ENCODE measurements around the gene TEX11. TPM values are rescaled to one million over a fixed set of nuclear protein-coding genes. Genes with fewer than 3 reads are reported as not detected.
"Not testable (repeated sequence)": the region's sequence is repeated elsewhere in the genome, so short reads cannot be mapped to it uniquely, and the experiment has no call there.

The TEX11 gene
- total RNA-seq, 1 donor from 2014 or later, result not detected

- H3K36me3 ChIP-seq (ENCODE audit: control insufficient read depth, insufficient read depth, low read length), result no peaks in the 10 kb centered on the region
- FAIRE-seq (no peak), DNase-seq (ENCODE audit: low read depth) (no peak)
- H3K27me3 ChIP-seq (ENCODE audit: control insufficient read depth, insufficient read depth, low read length), result no peaks in the 10 kb centered on the region
- TF ChIP-seq, protein P1, sequence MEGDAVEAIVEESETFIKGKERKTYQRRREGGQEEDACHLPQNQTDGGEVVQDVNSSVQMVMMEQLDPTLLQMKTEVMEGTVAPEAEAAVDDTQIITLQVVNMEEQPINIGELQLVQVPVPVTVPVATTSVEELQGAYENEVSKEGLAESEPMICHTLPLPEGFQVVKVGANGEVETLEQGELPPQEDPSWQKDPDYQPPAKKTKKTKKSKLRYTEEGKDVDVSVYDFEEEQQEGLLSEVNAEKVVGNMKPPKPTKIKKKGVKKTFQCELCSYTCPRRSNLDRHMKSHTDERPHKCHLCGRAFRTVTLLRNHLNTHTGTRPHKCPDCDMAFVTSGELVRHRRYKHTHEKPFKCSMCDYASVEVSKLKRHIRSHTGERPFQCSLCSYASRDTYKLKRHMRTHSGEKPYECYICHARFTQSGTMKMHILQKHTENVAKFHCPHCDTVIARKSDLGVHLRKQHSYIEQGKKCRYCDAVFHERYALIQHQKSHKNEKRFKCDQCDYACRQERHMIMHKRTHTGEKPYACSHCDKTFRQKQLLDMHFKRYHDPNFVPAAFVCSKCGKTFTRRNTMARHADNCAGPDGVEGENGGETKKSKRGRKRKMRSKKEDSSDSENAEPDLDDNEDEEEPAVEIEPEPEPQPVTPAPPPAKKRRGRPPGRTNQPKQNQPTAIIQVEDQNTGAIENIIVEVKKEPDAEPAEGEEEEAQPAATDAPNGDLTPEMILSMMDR (IDR thresholded peaks at IDR 0.05; ENCODE audit: insufficient read depth, low read length, severe bottlenecking), result no peak
- no peak overlapping the region for H3K4me3 ChIP-seq (ENCODE audit: low read depth, low read length)
These were observed 239.4 kb downstream of the TEX11 start for GRCh38 chrX:70669120-70669519.

DNA sequence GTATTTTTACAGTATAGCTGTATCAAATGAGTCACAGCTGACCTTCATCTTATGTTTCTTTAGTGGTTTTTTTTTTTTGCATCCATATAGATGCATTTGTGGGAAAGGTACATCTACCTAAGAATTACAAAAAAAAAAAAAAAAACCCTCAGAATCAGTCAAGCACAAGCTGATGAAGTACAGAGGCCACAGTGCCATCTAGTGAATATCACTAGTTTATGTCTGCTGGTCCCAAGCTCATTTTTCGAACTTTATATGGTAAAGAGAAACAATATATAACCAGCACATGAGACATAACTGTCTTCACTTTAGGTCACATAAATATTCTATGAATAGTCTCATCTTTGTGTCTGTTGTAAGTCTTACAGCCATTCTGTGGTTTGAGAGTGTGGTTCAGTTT is 243.8 kb downstream of the TEX11 start:
- peak; percentile 44 for DNase-seq (ENCODE audit: low read depth)
- no peak for FAIRE-seq

GRCh38 chrX:70661124-70661523 is 247.4 kb downstream of the TEX11 start:
- not testable (repeated sequence) for FAIRE-seq; DNase-seq (ENCODE audit: low read depth); H3K27me3 ChIP-seq (ENCODE audit: control insufficient read depth, insufficient read depth, low read length); H3K36me3 ChIP-seq (ENCODE audit: control insufficient read depth, insufficient read depth, low read length); H3K4me3 ChIP-seq (ENCODE audit: low read depth, low read length)

More for the DNA sequence above, 243.8 kb downstream of the TEX11 start:
- Histone ChIP-seq H3K36me3 (ENCODE audit: control insufficient read depth, insufficient read depth, low read length) (no peaks in the 10 kb centered on the region), H3K27me3 (ENCODE audit: control insufficient read depth, insufficient read depth, low read length) (no peaks in the 10 kb centered on the region), H3K4me3 (ENCODE audit: low read depth, low read length) (no peak overlapping the region)
- TF ChIP-seq, protein P1 (IDR thresholded peaks at IDR 0.05; ENCODE audit: insufficient read depth, low read length, severe bottlenecking), result peak; percentile 34

DNA sequence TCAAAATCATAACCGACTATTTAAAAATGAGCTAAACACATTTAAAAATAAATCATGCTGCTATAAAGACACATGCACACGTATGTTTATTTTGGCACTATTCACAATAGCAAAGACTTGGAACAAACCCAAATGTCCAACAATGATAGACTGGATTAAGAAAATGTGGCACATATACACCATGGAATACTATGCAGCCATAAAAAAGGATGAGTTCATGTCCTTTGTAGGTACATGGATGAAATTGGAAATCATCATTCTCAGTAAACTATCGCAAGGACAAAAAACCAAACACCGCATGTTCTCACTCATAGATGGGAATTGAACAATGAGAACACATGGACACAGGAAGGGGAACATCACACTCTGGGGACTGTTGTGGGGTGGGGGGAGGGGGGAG is 251.0 kb downstream of the TEX11 start:
- H3K4me3 ChIP-seq (ENCODE audit: low read depth, low read length); DNase-seq (ENCODE audit: low read depth); FAIRE-seq; H3K36me3 ChIP-seq (ENCODE audit: control insufficient read depth, insufficient read depth, low read length); H3K27me3 ChIP-seq (ENCODE audit: control insufficient read depth, insufficient read depth, low read length): not testable (repeated sequence)

GRCh38 chrX:70656304-70656703 is 252.2 kb downstream of the TEX11 start:
- DNase-seq (ENCODE audit: low read depth) (no peak), FAIRE-seq (no peak)
- no peaks in the 10 kb centered on the region for H3K27me3 ChIP-seq (ENCODE audit: control insufficient read depth, insufficient read depth, low read length)
- no peak overlapping the region for H3K4me3 ChIP-seq (ENCODE audit: low read depth, low read length)
- TF ChIP-seq, protein P1 (IDR thresholded peaks at IDR 0.05; ENCODE audit: insufficient read depth, low read length, severe bottlenecking), result no peak
- no peaks in the 10 kb centered on the region for H3K36me3 ChIP-seq (ENCODE audit: control insufficient read depth, insufficient read depth, low read length)

GRCh38 chrX:70647910-70648309 is 260.6 kb downstream of the TEX11 start:
- not testable (repeated sequence) for H3K36me3 ChIP-seq (ENCODE audit: control insufficient read depth, insufficient read depth, low read length); H3K4me3 ChIP-seq (ENCODE audit: low read depth, low read length); FAIRE-seq

GRCh38 chrX:70636218-70636617 is 272.3 kb downstream of the TEX11 start:
- DNase-seq (ENCODE audit: low read depth), result no peak
- Histone ChIP-seq H3K27me3 (ENCODE audit: control insufficient read depth, insufficient read depth, low read length) (no peaks in the 10 kb centered on the region), H3K4me3 (ENCODE audit: low read depth, low read length) (no peak overlapping the region), H3K36me3 (ENCODE audit: control insufficient read depth, insufficient read depth, low read length) (no peaks in the 10 kb centered on the region)
- FAIRE-seq, result no peak
- TF ChIP-seq, protein P1 (IDR thresholded peaks at IDR 0.05; ENCODE audit: insufficient read depth, low read length, severe bottlenecking), result no peak

More at GRCh38 chrX:70647910-70648309, 260.6 kb downstream of the TEX11 start:
- not testable (repeated sequence) for H3K27me3 ChIP-seq (ENCODE audit: control insufficient read depth, insufficient read depth, low read length); DNase-seq (ENCODE audit: low read depth)

Data from bronchial epithelial cell (primary cell).